ENCODE results near the gene CDK2.
"Not testable (repeated sequence)": the region's sequence is repeated elsewhere in the genome, so short reads cannot be mapped to it uniquely, and the experiment has no call there.

The CDK2 gene

DNA sequence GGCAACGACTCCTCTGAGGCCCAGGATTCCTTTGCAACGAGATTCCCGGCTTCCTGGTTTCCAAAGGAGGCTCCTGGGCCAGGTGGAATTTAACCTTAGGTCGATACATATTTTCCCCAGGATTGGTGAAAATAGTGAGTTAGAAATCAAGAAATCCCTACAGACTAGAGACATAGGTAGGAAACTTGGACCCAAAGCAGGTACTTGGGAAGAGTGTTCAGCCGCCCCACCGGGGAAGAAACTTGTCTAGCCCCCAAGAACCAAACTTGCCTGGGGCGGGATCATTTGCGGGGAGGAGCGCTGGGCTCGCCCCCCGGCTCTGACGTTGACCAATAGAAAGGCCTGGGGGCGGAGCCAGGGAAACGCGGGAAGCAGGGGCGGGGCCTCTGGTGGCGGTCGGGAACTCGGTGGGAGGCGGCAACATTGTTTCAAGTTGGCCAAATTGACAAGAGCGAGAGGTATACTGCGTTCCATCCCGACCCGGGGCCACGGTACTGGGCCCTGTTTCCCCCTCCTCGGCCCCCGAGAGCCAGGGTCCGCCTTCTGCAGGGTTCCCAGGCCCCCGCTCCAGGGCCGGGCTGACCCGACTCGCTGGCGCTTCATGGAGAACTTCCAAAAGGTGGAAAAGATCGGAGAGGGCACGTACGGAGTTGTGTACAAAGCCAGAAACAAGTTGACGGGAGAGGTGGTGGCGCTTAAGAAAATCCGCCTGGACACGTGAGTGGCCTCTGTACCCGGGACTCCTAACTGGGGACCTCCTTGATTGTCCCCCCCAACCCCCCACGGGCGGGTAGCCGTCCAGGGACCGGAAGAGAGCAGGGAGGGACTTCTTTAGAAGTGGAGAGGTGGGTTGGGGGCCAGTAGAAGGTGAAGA, at the start of gene CDK2:
TSS of gene CDK2 (plus strand) at position 423 of the 874 bp plus-strand sequence. CDS start at position 602, 179 bp downstream.
- peak; percentile 91 for DNase-seq

DNA sequence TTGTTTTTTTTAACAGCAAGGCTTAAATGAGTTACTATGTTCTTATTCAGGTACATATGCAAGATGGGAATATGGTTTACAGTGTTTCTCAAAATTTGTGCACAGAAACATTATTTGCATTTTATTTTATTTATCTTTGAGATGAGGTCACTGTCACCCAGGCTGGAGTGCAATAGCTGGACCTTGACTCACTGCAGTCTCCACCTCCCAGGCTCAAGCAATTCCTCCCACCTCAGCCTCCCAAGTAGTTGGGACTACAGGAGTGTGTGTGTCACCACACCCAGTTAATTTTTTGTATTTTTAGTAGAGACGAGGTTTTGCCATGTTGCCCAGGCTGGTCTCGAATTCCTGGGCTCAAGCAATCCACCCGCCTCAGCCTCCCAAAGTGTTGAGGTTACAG, 47.6 kb upstream of the CDK2 start:
- peak; percentile 17 for DNase-seq

DNA sequence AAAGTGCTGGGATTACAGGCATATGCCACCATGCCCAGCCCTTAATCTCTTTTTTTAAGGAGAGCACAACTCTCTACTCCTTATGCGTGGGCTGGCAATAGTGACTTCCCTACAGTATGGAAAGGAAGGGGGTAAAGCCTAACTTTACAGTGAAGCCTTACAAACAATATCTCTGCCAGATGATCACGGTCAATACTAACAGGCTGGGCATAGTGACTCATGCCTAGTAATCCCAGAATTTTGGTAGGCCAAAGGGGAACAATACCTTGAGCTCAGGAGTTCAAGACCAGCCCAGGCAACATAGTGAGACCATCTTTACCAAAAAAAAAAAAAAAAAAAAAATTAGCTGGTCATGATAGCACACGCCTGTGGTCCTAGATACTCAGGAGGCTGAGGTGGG, 44.5 kb upstream of the CDK2 start:
- DNase-seq: no peak

DNA sequence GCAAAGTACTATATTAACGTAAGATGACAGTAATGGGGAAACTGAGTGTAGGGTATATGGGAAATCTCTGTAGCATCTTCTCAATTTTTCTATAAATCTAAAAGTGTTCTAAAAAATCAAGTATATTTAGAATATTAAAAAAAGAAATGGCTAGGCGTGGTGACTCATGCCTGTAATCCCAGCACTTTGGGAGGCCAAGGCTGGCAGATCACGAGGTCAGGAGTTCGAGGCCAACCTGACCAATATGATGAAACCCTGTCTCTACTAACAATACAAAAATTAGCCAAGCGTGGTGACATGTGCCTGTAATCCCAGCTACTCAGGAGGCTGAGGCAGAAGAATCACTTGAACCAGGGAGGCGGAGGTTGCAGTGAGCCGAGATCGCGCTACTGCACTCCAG, 43.0 kb upstream of the CDK2 start:
- DNase-seq: not testable (repeated sequence)

DNA sequence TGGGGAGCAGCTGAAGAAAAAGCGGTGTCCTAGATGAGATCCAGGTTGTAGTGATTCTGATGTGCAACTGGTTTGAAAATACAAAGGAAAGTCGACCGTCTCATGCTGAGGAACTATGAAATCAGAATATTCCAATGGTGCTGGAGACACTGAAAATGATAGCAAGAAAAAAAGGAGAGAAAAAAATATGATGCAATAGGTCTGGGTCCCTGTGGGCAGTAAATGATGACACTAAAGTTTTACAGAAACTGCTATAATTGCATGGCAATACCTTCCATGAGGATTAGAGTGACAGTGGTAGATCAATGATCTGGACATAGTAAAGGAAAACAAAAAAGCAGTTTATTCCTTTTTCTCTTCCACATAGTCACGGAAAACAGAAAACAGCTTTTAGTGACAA, 41.3 kb upstream of the CDK2 start:
- DNase-seq: no peak

DNA sequence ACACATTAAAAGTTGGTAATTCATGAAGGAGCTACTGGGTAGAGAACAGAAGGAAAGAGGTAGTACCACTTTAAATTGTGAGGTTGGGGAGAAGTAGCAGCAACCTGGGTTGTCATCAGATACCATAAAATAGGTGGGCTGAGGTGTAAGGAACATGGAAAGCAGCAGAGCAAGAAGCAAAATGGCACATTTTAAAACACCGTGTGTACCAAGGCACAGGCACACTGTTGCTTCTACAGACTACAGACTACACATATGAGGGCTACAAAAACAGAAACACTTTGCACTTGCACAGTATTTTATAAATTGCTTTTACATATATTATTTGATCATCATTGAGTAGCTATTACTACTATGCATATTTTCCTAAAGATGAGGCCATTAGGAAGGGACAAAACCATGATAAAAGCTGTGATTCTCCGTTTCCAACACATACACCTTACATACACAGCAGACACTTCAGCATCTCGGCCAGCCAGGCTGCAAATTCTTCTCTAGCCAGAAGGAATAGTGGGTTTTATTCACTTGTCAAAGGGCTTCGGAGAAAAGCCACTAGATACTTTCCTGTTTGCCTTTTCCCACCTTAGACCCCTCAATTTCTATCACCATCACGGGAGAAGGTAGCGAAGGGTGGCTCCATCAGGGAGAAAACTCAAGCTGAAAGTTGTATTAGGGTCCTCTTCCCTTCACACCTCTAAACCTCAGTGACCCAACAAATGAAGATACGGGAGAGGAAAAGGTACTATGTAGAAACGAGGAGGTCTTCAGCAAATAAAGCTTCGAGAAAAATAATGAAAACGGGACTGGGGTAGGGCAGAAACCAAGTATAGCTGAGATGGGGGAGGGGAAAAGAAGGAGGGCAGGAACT, 40.5 kb upstream of the CDK2 start:
- peak; percentile 71 for DNase-seq

DNA sequence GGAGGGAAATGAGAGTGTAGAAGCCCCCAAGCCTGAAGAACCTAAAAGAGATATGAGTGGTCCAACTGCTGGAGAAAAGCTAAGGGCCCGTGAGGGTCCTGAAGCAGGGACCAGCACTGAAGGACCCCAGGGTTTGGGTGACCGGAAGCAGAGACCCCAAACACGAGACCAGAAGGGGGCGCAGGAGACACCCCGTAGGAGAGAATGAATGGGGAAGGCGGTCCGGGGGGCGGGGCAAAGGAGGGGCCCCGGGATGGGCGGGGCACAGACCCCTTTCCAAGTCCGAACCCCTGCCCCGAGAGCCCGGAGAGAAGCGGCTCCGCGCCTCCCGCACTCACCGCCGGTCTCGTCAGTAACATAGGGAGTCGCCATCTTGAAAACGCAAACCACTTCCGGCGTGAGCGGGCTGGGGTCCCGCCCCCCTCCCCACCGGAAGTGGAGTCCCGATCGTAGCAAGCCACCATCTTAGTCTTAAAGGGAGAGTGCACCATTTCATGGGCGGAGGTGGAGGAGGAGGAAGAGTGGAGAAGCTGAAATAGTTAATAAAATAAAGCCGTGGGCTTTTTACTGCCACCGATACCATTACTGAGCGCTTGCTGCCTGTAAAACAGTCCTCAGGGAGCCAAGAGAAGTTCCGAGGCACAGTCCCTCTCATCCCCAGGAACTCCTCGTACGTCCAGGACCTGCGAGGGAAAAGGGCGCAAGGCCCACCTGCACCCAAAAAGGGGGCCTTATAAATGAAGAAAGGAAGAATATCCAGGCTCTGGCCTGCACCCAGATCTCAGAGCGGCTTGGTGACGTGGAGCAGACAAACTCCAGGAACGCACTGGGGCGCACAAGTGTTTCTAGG, 39.7 kb upstream of the CDK2 start:
- DNase-seq: peak; percentile 95

DNA sequence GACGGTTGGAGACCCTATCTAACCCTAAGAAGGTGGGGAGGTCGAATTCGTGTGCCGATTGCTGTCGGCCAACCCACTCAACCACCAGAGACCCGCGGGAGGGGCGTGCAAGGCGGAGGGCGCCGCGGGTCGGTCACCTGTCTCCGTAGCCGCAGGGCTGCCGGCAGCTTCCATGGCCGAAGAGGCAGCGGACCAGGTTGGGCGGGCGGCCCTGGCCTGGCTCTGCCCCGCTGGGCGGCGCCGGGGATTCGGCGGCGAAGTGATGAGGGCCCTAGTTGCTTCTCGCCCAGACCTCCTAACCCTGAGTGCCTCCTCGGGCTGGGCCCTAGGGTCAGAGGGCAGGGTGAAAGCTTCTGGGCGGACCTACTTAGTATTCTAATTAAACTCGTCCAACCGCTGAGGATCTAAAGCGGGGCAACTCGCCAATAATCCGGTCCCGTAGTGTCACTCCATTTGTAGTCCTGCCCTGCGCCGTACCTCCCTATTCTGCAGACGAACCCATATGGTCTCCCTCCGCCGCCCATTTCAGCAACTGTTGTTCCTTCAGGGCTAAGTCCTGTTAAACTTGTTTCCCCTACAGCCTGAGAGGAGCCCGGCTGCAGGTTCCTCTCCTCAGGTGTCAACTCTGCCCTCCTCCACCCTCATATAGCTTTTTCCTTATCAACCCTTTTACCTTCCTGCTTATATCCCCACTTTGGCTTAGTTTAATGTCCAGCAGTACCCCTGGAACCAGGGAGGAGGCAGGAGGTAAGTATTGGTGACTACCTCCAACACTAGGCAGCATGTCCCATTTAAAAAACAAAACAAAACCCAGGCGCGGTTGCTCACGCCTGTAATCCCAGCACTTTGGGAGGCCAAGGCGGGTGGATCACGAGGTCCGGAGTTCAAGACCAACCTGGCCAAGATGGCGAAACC, 38.8 kb upstream of the CDK2 start, which contains the start of gene PYM1:
TSS of gene PYM1 (minus strand) at position 307 of the 915 bp plus-strand sequence. CDS start at position 174, 133 bp downstream.
- peak; percentile 90 for DNase-seq

DNA sequence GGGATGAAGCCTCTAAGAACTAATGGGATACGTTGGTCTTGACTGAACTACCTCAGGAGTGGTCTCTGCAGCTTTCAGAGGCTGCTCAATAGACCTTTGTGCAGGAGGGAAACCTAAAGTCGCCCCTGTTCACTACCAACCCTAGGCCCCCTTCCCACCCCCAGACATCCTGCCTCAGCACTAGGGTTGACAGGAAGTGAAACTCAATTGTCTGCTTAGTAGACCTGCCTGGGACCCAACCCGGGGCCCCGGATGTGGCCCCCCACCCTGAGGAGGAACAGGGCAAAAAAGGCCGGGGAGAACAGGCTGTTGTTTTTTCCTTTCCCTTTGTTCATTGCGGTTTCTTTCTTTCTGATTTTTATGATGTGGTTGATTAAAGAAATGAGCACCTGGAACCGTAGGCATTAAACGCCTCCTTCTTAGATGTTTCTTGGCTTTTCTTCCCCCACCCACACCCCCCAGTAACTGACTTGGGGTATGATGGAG, 37.3 kb upstream of the CDK2 start:
- DNase-seq: no peak

DNA sequence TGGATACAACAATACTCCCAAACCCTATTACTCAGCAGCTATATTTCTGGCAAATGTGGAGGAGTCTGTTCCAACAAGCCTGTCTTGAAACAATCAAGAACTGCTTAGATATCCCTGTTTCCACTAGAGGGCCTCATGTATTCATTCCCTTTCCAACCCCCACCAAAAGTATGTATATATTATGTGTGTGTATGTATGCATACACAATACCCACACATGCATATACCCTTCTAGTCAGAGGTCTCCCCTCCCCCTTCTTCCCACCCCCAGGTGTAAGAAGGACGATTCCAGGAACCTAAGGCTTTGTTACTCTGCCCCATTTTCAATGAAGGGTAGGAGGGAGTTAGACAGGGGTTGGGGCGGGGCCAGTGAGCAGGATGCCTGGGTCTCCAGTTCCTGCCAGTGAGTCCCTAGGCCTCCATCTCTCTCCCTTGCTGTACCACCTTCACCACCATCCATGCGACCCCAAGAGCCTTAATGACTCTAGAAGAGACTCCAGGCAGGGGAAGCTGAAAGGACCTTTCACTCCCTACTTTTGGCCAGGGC, 35.8 kb upstream of the CDK2 start, which contains the start of gene DGKA:
TSS of gene DGKA (plus strand) at position 392 of the 546 bp plus-strand sequence. CDS start 5,342 bp downstream, outside the sequence.
- DNase-seq: peak; percentile 80

DNA sequence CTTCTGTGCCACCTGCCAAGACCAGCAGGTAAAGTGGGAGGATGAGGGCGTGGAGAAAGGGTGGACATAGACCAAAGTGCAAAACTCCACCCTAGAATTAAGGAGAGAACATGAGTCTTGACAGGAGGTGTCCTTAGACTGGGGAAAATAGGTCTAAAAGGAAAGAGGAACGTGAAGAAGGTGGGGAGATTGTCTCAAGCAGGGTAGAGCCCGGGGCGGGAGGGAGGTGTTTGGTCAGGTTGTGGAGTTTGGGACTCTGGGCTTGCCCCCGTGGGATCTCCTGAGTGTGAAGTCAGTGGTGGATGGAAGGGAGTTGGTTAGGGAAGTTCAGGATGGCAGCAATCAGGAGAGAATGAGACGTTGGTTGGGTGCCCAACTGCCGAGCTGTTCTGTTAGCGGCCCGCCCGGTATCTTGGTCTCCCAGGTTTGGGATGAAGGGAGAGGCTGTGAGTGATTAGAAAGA, 35.3 kb upstream of the CDK2 start:
- no peak for DNase-seq

DNA sequence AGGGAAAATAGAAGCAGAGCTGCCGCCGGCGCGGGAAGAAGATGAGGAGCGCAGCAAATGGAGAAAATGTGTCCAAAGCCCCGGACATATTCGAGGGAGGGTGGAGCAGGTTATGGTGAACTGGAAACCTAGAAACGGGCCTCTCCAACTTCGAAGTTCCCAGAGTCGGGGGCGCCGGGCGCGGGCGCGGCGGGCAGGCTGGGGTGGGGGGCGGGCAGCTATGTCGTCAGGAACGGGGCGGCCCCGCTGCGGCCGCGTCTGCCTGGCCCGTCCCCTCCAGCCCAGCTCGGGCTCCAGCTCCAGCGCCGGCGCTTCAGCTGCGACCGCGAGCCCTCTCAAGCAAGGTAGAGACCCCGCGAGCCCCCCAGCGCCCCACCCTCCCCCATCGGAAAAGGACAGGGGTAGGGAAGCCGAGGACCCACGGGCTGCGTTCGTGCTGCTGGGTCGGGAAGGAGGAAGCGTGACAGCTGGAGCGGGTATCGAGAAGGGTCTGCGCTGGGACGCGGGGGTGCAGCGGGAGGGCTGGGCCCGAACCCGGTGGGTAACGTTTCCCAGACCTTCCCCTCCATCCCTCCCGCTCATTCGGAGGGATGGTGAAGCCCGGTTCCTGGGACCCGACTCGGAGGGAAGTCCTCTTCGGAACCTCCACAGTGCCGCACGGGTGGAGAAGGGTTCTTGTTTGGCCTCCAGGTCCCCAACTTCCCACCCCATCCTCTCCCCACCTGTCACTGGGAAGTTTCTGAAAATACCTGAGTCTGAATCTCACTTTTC, 34.7 kb upstream of the CDK2 start:
- peak; percentile 54 for DNase-seq

DNA sequence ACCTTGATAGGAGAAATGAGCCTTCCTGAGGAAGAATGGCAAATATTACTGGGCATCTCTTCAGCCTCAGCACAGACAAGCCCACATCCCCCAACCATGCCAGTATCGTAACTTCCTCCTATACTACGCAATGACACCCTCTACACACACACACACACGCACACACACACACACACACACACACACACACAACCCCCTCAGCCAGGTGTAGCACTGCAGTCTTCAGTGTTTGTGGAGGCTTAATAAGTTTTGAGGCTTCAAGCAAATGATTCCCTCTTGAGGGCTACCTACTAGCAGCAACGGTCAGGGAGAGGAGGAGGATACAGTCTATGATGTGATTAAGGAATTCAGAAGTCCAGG, 34.1 kb upstream of the CDK2 start:
- peak; percentile 55 for DNase-seq

DNA sequence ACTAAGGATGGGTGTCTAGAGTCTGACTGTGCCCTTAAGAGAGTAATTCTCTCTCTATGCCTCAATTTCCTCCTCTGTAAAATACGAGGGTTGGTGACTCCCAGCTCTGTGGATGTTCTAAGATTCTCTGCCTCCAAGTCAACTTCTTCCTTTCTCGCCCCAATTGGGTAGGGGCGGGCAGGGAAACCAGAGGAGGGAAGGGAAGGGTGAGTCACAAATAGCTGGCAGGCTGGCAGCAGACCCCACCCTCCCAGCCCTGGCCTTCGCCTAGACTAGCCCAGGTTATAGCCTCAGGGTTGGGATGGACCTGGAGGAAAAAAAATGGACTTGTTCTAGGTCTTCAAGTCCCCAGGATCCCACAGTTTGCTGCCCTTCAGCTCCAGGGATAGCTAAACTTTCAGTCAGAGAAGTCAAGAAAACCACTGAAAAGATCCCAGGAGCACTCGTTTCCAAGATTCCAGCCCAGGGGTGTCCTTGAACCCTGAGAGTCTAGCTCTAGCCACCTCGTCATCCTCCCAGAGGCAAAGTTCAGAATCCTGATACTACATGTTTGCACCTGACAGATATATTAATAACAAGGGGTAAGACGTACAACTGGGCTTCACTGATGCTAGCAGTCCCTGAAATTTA, 33.3 kb upstream of the CDK2 start:
- no peak for DNase-seq

DNA sequence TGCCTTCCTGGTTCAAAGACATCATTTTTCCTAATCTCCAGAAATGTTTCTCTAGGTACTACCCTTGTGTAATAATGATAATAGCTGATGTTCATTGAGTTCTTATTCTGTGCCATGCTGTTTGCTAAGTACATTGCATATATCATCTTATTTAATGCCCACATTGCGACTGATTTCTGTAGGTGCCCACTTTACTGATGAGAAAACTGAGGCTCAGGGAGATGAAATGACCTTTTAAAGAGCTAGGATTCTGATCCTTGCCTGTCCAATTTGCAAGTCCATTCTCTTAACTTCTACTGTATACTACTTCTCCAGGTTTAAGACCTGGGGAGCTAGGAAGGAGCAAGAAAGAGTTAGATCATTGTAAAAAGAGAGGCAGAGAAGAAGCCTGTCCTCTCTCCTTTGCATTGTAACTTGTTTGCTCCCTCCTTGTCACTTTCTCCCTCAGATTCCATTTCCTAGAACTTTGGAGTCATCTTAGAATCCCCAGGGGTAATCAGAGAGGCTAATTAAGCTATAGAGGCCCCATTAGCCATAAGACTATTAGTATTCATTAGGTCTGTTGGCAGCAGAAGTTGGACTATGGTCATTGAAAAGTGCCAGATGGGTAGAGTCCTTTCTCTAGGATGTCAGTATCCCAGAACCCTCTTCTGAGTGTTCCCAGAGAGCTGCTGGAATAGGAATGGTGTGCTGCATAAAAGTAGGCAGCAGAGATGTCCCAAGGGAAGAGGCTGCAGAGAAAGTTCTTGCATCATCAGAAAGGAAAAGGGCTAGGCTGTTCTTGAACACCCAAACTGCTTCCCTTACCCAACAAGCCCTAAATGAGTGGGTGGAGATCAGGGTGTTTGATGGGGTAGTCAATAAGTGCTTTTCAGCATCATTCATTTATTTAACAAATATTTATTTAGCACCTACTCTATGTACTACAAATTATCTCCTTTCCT, 32.6 kb upstream of the CDK2 start:
- no peak for DNase-seq

DNA sequence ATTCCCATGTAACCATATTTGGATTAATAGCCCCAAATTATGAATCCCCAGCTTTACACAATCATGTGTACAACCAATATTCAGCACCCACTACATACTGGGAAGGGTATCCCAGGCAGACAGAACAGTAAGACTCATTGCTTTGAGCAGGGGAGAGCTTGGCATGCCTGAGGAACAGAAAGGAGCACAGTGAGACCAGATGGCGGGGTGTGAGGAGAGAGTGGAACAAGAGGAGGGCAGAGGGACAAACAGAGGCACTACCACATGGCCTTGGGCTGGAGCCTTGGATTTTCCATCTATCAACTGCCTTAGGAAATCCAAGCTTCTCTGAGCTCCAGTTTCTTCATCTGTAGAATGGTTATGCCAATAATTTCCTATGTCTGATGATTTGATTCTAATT, 31.9 kb upstream of the CDK2 start:
- DNase-seq: no peak

DNA sequence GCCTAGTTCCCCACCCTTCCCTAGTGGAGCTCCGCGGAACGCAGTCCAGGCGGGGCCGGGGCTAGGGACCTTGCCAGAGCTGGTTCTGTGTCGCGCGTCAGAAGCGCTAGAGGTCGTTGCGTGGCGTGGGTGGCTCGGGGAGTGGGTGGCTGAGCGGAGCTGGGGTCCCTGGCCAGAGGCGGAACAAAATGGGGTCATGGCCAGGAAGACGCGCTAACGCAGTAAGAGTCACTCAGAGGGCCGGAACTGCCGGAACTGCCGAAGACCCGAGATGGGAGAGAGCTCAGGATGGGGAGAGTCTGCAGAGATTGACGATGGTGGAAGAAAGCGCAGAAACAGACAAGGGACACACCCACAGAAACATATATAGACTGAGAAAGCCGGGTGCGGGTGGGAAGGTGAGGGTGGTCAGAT, 30.9 kb upstream of the CDK2 start:
- no peak for DNase-seq

DNA sequence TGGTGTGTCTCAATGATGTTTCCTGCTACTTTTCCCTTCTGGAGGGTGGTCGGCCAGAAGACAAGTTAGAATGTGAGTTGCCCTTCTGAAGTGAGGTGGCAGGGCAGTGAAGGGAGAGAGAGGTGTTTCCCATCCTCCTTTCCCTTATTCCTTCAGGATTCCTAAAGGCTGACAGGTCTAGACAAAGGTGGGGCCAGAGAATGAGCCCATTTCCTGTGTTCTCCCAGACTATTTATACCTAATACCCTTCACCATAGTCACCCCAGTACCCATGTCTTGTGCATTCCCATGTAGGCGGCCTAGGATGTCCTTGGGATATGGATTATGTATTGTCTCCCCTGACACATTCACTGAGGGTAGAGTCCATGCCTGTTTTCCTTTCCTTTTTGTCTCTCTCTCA, 28.6 kb upstream of the CDK2 start:
- no peak for DNase-seq
